ENCODE measurements around the gene C1QTNF9. TPM values are rescaled to one million over a fixed set of nuclear protein-coding genes. Genes with fewer than 3 reads are reported as not detected.
"Not testable (repeated sequence)": the region's sequence is repeated elsewhere in the genome, so short reads cannot be mapped to it uniquely, and the experiment has no call there.

Gene C1QTNF9
- total and polyA plus RNA-seq, 2 of the 8 experiments (the other 6 are each of a cell fraction or from before 2014, with no cell fraction given), result not detected

- H2AFZ ChIP-seq (ENCODE audit: low read length); H4K5ac ChIP-seq (ENCODE audit: insufficient read length, low read depth, low read length); H3K23ac ChIP-seq (ENCODE audit: insufficient read length); H3K4me3 ChIP-seq (ENCODE audit: extremely low read depth in 1 of 4, insufficient read depth in 2 of 4, low read depth in 3 of 4, low read length in 4 of 4); H3K36me3 ChIP-seq (ENCODE audit: control insufficient read depth in 2 of 4, insufficient read depth in 4 of 4, low read length in 3 of 4); H3K23me2 ChIP-seq (ENCODE audit: low read depth, low read length); H3K27me3 ChIP-seq (replicated peaks in 1 of 4; ENCODE audit: control insufficient read depth in 3 of 4, extremely low read depth in 1 of 4, insufficient read depth in 3 of 4, low read length in 3 of 4); H2BK20ac ChIP-seq (ENCODE audit: low read length); H3K9ac ChIP-seq (replicated peaks in 1 of 4; ENCODE audit: extremely low read depth in 1 of 4, low read depth in 3 of 4, low read length in 3 of 4); H3K79me2 ChIP-seq (ENCODE audit: control insufficient read depth in 1 of 2, insufficient read depth in 2 of 2, low read length in 2 of 2); H3K4ac ChIP-seq (replicated peaks; ENCODE audit: insufficient read length, low read depth, low read length); H2BK5ac ChIP-seq (ENCODE audit: low read depth, low read length); CTCF ChIA-PET (ENCODE audit: partially characterized antibody); H3K56ac ChIP-seq (replicated peaks; ENCODE audit: insufficient read length, low read depth, low read length); H3K79me1 ChIP-seq (ENCODE audit: low read depth, low read length); H3K27ac ChIP-seq (ENCODE audit: low read depth, low read length); H2BK120ac ChIP-seq (replicated peaks; ENCODE audit: low read depth, low read length); H3K4me2 ChIP-seq (ENCODE audit: insufficient read depth in 1 of 2, low read depth in 2 of 2, low read length in 2 of 2); FAIRE-seq; H2AK5ac ChIP-seq (ENCODE audit: low read depth, low read length); H2BK12ac ChIP-seq (ENCODE audit: low read depth, low read length); H4K8ac ChIP-seq (ENCODE audit: extremely low read depth, insufficient read depth, low read length); H4K20me1 ChIP-seq (replicated peaks in 1 of 2; ENCODE audit: control insufficient read depth in 1 of 2, insufficient read depth in 2 of 2, low read length in 2 of 2); H4K91ac ChIP-seq (replicated peaks; ENCODE audit: insufficient read length, low read length); H3K4me1 ChIP-seq (replicated peaks in 1 of 4; ENCODE audit: control insufficient read depth in 3 of 4, insufficient read depth in 4 of 4, low read length in 3 of 4); POLR2A ChIA-PET (ENCODE audit: partially characterized antibody); H3K14ac ChIP-seq (ENCODE audit: insufficient read length); H2BK15ac ChIP-seq (ENCODE audit: low read length); H3K18ac ChIP-seq (ENCODE audit: extremely low read depth, low read length); DNase-seq (ENCODE audit: low read depth in 1 of 2, low spot score in 2 of 2); H3K9me3 ChIP-seq (ENCODE audit: insufficient read depth in 2 of 2, low read depth in 1 of 2, low read length in 1 of 2): not testable (repeated sequence)
- 96% methylated on average over 18 of the region's 23 CpGs; no CpG with 5 or more reads in 1 of the 2 experiments for WGBS, 2 experiments (ENCODE audit: extremely low coverage in 1 of 2, insufficient coverage in 1 of 2, insufficient read length in 1 of 2, insufficient replicate concordance in 2 of 2, low coverage in 1 of 2, low lambda C conversion rate in 2 of 2, missing lambda C conversion rate in 1 of 2)
Observed at GRCh38 chr13:24327598-24327997, 18.2 kb downstream of the C1QTNF9 start.
